Islet precursor cell (in vitro differentiated cells): ENCODE results near the gene CLEC16A.

Source experiments
- DNase-seq: peaks from one replicate; pipeline ENCODE4 v3.0.0-alpha.2; 2018

The CLEC16A gene

GRCh38 chr16:11023262-11024039, 79.1 kb downstream of the CLEC16A start:
- DNase-seq: no peak

DNA sequence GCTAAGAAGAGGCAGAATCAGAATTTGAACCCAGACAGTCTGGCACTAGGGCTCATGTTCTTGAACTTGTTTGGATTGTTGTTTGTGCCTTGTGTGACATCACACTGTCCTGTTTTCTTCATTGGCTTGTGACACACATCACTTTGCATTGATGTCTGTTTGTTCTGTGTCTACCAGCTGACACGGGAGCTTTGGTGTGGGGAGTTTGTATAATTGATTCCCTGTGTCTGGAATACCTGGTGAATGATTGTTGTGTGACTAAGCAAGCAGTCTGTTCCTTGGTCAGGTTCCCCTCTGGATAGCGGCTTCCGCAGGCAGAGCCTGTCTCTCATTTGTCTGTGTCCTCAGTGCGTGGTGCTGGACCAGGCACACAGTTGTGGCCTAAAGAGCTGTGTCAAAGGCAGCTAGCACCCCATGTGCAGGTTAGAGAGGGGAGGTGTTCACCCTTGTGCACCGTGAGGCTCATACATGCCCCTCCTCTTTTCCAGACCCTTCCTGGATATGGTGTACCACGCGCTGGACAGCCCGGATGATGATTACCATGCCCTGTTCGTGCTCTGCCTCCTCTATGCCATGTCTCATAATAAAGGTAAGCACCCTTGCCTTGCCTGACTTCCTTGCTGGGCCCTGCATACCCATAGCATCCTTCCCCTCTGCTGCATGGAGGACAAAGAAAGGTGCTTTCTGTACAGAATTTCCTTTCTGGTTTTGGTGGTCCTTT, 80.1 kb downstream of the CLEC16A start:
- DNase-seq: peak; percentile 92

- DNase-seq: no peak
Measured at GRCh38 chr16:11025120-11025531, 80.8 kb downstream of the CLEC16A start.

DNA sequence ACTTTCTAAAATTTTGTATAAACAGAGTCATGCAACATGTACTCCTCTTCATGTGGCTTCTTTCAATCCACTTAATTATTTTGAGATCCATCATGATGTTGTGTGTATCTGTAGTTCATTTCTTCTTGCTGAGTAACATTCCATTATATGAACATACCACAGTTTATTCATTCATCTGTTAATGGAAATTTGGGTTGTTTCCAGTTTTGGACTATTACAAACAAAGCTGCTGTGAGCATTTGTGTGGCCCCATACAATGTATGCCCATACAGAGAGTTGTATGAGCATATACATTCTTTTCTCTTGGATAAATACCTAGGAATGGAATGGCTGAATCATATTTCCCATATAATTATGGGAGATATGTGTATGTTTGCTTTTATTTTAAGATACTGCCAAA, 85.6 kb downstream of the CLEC16A start:
- DNase-seq: no peak

DNA sequence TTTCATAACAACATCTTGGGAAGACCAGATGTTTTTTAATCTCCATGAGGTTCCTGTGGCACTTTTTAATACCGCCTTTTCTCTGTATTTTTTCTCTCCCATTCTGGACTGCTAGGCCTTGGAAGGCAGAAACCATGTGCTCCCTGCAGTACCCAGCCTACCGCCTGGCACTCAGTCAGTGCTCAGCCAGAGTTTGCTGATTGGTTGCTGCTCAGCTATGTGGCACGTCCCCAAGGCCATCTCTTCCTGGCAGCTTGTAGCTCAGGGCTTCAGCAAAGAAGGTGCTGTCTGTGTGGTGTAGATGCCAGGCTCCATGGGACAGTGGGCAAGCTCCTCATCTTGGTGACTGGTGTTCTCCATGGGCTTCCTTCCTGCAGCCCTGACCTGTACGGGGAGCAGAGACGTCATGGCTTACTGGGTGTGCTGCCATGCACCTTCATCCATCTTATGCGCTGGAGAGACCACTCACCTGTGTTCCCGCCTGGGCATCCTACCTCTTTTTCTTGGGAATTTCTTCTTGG, 86.7 kb downstream of the CLEC16A start:
- no peak for DNase-seq

DNA sequence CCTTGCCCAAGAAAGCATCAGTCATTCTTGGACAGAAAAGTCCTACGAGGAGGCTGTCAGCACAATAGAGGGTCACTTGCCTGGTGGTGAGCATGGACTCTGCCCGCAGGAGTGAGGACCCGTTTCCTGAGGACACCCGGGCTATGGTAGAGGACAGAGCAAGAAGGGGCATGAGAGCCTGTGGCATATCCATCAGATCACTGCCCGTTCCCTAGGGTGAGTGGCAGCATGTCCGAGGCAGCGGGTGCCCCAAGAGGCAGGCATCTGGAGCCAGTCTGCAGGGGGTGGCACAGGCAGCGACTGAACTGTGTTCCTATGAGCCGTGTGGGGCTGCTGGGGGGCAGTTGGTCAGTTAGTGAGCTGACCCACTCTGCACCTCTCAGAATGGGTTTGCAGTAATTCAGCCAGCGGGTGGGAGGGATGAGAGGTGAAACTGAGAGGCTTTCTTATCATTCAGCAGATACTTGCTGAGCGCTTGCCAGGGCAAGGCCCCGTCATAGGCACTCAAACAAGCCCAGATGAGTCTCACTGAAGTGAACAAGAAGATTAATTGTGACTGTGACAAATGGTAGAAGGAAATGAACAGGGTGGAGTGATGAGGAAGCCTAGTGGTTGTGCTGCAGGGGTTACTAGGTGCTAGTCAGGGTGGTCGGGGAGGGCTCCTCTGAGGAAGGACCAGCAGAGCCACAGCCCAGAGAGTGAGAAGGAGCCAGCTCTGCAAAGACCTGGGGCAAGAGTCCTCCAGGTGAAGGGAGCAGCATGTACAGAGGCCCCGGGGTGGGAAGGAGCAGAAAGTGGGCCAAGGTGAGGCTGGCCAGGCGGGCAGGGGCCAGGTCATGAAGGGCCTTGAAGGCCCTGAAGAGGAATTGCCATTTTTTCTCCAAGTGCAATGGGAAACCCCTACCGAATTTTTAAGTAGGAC, 87.9 kb downstream of the CLEC16A start:
- no peak for DNase-seq

DNA sequence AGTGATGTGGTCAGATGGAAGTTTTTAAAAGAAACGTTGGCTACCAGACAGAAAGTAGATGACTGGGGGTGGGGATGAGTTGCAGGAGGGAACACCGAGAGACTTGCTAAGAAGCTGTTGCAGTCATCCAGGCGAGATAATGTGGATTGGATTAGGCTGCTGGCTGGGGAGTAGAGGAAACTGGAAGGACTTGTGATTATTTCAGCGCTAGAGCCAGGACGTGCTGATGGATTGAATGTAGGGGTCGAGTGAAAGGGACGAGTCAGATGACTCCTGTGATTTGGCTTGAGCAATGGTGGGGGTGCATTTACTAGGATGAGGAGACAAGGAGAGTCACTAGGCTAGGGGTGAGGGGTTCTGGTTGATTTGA, 88.5 kb downstream of the CLEC16A start:
- DNase-seq: no peak

- DNase-seq: no peak
Measured at GRCh38 chr16:11033629-11034420, 89.5 kb downstream of the CLEC16A start.

- no peak for DNase-seq
Measured at GRCh38 chr16:11034481-11034931, 90.1 kb downstream of the CLEC16A start.

DNA sequence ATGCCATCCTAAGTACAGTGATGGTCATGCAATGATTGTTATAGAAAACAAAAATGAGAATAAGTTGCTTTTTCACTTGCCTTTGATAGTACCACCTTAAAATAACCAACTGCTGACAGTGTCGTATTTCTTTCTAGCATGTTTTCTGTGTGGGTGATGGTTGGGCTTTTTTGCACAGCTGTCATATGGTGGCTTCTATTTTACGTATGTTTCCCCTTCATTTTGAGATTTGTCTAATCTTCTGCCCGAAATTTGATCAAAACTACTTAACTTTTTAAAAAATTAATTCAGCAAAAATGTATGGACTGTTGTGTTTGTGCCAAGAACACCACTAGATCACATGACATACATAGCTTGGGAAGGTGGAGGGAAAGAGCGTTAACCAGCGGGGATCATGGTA, 90.7 kb downstream of the CLEC16A start:
- no peak for DNase-seq

GRCh38 chr16:11036040-11036439, 91.7 kb downstream of the CLEC16A start:
- no peak for DNase-seq

DNA sequence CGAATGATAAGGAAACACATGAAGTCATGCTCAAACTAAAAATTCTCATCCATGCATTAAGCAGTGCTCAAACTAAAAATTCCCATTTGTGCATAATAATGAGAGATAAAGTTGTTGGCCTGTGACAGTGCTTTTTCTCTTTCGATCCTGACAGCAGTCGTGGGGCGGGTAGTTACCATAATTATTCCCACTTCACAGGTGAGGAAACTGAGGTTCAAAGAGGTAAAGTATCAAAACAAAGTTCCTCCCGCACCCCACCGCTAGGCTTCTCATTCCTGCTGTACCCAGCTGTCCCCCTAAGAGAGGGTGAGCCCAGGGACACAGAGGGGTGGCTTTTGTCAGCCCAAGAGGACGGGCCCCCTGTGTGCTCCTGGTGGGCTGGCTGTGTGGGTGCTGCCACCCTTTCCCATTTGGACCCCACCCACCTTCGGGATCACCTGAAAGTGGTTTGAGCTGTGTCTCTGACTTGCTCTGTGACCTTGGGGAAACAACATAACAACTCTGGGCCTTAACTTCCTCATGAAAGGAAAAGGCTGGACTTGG, 92.6 kb downstream of the CLEC16A start:
- DNase-seq: peak; percentile 18

DNA sequence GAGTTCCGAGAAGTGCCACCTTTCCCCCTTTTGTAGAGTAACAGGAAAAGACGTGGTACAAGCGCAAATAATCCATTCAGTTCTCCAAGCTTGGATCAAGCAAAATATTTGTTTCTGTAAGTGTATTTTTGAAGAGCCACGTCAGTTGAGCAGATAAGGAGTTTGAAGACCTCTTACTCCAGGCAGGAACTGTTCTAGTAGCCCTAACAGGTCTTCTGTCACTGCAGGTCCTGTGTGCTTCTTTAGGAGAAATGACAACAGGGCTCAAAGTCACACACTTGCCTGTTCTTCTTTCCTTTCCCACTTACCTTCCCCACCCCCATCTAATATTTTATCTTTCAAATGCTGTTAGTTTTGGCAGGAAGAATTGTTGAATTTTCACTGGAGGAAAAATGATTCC, 93.9 kb downstream of the CLEC16A start:
- peak; percentile 12 for DNase-seq

DNA sequence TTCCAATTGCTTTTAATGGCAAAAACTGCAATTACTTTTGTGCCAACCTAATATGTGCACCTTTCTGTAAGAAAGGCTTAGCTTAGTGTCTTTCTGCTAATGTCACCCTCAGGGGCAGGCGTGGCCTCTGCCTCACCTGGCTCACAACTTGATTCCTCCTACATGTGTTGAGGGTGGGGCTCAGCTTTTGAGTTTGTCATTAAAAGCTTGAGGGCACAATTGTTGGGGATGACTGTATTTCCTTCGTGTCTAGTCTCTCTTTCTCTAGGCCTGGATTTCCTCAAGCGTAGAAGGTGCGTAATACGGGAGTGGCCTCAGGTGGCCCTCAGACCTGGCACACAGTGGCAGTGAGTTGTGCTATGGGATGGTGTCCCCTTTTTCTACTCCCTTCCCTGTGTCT, 94.4 kb downstream of the CLEC16A start:
- DNase-seq: peak; percentile 41

- DNase-seq: no peak
Measured at GRCh38 chr16:11039726-11040125, 95.4 kb downstream of the CLEC16A start.

DNA sequence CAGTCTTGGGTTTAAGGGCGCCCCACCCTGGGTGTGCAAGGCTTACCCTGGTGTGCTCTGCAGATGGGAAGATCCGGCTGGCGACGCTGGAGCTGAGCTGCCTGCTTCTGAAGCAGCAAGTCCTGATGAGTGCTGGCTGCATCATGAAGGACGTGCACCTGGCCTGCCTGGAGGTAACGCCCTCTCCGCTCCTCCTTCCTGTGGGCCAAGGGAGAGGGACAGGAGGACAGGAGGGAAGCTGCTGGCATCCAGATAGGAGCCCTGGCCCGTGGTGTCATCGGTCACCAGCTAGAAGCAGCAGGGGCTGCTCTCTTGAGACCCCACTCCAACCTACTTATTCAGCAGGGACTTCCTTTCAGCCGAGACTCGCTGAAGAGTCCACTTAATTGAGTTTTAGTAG, 97.8 kb downstream of the CLEC16A start:
- peak; percentile 49 for DNase-seq

DNA sequence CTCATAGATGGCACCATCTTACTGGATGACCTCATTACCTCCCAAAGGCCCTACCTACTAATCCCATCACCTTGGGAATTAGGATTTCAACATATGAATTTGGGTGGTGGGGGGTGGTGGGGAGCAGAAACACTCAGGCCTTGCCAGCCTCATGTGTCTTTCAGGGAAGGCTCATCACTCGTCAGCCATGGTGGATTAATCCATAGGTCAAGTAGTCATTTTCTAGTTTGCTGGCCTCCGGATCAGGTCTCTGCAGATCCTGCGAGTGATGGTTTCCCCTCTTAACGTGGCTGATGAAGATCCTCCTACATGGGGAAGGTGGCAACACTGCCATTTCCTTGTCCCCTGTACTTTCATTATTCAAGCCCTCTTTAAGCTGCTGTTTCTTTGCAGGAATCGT, 101.1 kb downstream of the CLEC16A start:
- DNase-seq: no peak

- no peak for DNase-seq
Measured at GRCh38 chr16:11045846-11046245, 101.5 kb downstream of the CLEC16A start.

DNA sequence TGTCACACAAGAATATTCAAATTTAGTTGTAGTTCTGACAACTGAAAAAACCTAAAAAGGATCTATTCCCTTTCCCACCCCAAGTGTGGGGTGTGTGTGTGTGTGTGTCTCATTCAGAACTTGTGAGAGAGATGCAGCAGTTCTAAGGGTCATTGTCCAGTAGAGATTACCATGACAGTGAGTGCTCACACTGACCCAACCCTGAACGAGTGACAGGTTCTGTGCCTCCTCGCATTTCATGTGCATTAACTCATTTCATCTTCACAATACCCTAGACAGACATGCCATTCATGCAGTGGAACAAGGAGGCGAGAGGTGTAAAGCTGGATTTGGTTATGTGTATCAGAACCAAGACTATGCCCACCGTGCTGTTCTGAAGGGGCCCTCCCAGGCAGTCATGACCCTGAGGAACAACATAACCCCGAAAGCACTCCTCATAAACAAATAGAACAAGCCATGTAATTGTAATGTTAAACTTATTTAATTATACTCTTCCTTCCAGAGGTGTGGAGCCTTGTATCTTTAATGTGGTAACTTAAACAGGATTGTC, 102.1 kb downstream of the CLEC16A start:
- DNase-seq: no peak

GRCh38 chr16:11047057-11047456, 102.7 kb downstream of the CLEC16A start:
- no peak for DNase-seq

DNA sequence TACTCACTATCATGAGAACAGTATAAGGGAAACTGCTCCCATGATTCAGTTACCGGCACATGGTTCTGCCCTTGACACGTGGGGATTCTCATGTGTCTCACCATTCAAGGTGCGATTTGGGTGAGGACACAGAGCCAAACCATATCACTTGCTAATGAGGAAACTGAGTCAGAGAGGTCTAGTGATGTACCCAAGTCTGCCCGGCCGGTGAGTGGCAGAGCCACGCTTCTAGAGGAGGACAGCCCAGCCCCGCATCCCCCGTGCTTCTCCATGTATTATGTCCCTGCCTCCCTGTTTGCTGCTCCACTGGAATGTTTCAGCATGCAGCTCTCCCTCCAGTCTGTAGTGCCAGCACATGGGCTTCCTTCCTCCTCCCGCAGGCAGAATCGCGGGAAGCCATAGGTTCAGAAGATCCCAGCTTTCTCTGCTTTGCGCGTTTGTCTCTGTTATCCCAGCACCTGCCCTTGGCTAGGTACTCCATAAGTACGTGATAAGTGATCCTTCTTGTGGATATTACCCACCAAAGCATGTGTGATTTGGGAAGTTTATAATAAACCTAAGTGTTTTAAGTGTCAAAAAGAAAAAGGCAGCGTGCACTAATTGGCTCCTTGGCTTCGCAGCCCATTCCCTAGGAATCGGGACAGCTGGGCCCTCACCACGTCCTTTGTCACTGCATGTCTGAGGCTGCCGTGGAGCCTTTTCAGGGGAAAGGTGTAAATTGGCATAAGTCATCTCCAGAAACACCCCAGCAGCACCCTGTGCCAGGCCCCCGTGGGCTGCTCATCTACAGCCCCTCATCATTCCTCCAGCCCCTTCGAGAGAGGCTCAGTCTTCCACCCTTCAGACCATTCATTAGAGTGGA, 103.8 kb downstream of the CLEC16A start:
- DNase-seq: no peak
